Neural progenitor cell (in vitro differentiated cells): ENCODE results near the gene AK8.

Source experiments
- EZH2phosphoT487 ChIP-seq: fragments of 200-600 bp; sonication (generic); IDR thresholded peaks from 2 replicates; pipeline ENCODE4 v1.6.1; 2017; ENCODE audit warnings: antibody characterized with exemption
- TF ChIP-seq, protein P1 (sequence below): fragments of 200-600 bp; sonication (generic); IDR thresholded peaks from 2 replicates; pipeline ENCODE4 v1.5.1; 2017; ENCODE audit warnings: antibody characterized with exemption, mild to moderate bottlenecking

DNA sequence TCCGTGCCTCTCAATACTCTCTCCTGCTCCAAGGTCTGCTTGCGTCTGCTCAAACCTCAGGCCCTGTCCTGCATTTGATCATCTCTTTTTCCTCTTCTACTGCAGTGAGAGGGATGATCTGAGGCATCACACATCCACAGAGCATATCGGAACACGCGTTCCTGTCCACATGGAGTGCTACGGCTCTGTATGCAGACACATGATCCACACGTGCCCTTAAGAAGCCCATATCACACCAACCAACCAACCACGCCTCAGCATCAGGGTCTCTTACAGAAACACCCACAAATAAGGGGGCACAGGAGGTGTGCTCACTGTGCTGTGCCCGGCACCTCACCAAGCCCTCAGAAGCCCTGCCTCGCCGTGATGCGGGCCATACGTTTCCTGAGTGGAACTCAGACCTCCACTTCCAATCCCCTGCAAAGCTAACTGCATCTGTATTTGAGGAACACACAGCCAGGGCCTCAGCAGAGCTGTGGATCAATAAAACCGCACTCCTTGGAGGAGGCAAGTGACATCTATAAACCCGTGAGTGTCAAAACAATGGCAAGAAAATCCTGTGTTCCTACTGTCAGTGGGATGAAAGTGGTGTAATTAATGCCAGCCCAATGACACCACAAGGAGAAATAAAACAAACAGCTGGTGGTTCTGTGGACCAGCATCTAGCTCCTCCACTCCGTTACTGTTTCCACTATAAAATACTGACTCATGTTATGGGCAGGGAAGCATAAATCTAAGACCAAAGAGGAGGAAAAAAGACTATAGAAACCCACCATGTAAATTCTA is 40.4 kb downstream of the AK8 start:
- TF ChIP-seq, protein P1, sequence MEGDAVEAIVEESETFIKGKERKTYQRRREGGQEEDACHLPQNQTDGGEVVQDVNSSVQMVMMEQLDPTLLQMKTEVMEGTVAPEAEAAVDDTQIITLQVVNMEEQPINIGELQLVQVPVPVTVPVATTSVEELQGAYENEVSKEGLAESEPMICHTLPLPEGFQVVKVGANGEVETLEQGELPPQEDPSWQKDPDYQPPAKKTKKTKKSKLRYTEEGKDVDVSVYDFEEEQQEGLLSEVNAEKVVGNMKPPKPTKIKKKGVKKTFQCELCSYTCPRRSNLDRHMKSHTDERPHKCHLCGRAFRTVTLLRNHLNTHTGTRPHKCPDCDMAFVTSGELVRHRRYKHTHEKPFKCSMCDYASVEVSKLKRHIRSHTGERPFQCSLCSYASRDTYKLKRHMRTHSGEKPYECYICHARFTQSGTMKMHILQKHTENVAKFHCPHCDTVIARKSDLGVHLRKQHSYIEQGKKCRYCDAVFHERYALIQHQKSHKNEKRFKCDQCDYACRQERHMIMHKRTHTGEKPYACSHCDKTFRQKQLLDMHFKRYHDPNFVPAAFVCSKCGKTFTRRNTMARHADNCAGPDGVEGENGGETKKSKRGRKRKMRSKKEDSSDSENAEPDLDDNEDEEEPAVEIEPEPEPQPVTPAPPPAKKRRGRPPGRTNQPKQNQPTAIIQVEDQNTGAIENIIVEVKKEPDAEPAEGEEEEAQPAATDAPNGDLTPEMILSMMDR, result no peak
- no peak for TF ChIP-seq EZH2phosphoT487
